ENCODE data around the gene GHR.
A peak's percentile ranks its signal among the peaks of the same experiment; 100 is the strongest.

GHR gene

GRCh38 chr5:42507451-42508097 lies 84.3 kb downstream of the GHR start:
- ATAC-seq (ENCODE audit: low read depth) (no peak), DNase-seq (ENCODE audit: low spot score) (no peak)
- Histone ChIP-seq H3K27ac (ENCODE audit: poor library complexity, severe bottlenecking) (no peak overlapping the region), H3K9me3 (ENCODE audit: severe bottlenecking) (no peaks in the 10 kb centered on the region), H3K4me1 (ENCODE audit: insufficient read depth, poor library complexity, severe bottlenecking) (peaks cover 4% of the 10 kb centered on the region), H3K36me3 (ENCODE audit: low read depth) (no peaks in the 10 kb centered on the region), H3K4me3 (ENCODE audit: severe bottlenecking) (no peak overlapping the region), H3K27me3 (ENCODE audit: insufficient read depth, poor library complexity, severe bottlenecking) (no peaks in the 10 kb centered on the region)
- TF ChIP-seq, protein P1, sequence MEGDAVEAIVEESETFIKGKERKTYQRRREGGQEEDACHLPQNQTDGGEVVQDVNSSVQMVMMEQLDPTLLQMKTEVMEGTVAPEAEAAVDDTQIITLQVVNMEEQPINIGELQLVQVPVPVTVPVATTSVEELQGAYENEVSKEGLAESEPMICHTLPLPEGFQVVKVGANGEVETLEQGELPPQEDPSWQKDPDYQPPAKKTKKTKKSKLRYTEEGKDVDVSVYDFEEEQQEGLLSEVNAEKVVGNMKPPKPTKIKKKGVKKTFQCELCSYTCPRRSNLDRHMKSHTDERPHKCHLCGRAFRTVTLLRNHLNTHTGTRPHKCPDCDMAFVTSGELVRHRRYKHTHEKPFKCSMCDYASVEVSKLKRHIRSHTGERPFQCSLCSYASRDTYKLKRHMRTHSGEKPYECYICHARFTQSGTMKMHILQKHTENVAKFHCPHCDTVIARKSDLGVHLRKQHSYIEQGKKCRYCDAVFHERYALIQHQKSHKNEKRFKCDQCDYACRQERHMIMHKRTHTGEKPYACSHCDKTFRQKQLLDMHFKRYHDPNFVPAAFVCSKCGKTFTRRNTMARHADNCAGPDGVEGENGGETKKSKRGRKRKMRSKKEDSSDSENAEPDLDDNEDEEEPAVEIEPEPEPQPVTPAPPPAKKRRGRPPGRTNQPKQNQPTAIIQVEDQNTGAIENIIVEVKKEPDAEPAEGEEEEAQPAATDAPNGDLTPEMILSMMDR (IDR thresholded peaks at IDR 0.05; ENCODE audit: poor library complexity, severe bottlenecking) = no peak

DNA sequence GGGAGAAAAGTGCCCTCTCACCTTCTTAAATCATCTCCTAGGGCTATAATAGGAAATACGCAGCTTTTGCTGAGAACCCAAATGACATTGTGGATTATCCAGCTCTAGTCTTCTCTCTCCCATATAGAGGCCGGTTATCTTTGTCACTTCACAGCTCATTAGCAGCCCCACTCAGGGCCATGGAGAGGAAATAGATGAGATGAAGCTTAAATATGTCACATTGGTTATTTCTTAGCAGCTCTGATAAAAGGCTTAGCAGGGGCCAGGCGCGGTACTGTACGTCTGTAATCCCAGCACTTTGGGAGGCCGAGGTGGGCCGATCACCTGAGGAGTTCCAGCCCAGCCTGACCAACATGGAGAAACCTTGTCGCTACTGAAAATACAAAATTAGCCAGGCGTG lies 90.0 kb downstream of the GHR start:
- Histone ChIP-seq H3K27me3 (ENCODE audit: insufficient read depth, poor library complexity, severe bottlenecking) (peaks cover 5% of the 10 kb centered on the region), H3K27ac (ENCODE audit: poor library complexity, severe bottlenecking) (no peak overlapping the region), H3K9me3 (ENCODE audit: severe bottlenecking) (no peaks in the 10 kb centered on the region), H3K4me3 (ENCODE audit: severe bottlenecking) (no peak overlapping the region), H3K4me1 (ENCODE audit: insufficient read depth, poor library complexity, severe bottlenecking) (no peaks in the 10 kb centered on the region), H3K36me3 (ENCODE audit: low read depth) (no peaks in the 10 kb centered on the region)
- ATAC-seq (ENCODE audit: low read depth) (no peak), DNase-seq (ENCODE audit: low spot score) (no peak)
- TF ChIP-seq, protein P1 (IDR thresholded peaks at IDR 0.05; ENCODE audit: poor library complexity, severe bottlenecking) = no peak

GRCh38 chr5:42514754-42515153 lies 91.5 kb downstream of the GHR start:
- H3K27ac ChIP-seq (ENCODE audit: poor library complexity, severe bottlenecking) = no peak overlapping the region
- H3K4me1 ChIP-seq (ENCODE audit: insufficient read depth, poor library complexity, severe bottlenecking) = no peaks in the 10 kb centered on the region
- ATAC-seq (ENCODE audit: low read depth) = peak; percentile 64
- peaks cover 5% of the 10 kb centered on the region for H3K27me3 ChIP-seq (ENCODE audit: insufficient read depth, poor library complexity, severe bottlenecking)
- TF ChIP-seq, protein P1 (IDR thresholded peaks at IDR 0.05; ENCODE audit: poor library complexity, severe bottlenecking) = peak; percentile 46
- no peaks in the 10 kb centered on the region for H3K36me3 ChIP-seq (ENCODE audit: low read depth)
- H3K9me3 ChIP-seq (ENCODE audit: severe bottlenecking) = no peaks in the 10 kb centered on the region
- no peak for DNase-seq (ENCODE audit: low spot score)
- no peak overlapping the region for H3K4me3 ChIP-seq (ENCODE audit: severe bottlenecking)

DNA sequence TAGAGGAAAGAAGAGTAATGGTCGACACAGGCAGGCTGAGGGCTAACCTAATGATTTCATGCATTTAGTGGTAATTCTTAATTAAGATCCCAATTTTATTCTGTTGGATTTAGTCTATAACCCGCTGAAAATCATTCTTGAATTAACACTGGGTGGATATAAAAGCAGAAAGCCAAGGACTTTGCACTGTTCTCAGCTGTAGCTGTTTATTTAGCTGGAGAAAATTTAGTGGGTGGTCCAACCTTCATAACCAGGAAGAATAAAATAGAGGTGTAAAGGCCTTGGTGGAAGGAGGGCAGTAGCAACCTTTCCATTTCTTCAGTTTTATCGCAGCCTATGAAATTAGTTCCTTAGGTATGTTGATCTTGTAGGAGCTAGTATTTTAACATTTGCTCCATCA lies 92.3 kb downstream of the GHR start:
- H3K4me3 ChIP-seq (ENCODE audit: severe bottlenecking) = no peak overlapping the region
- no peaks in the 10 kb centered on the region for H3K36me3 ChIP-seq (ENCODE audit: low read depth)
- peaks cover 5% of the 10 kb centered on the region for H3K27me3 ChIP-seq (ENCODE audit: insufficient read depth, poor library complexity, severe bottlenecking)
- no peaks in the 10 kb centered on the region for H3K9me3 ChIP-seq (ENCODE audit: severe bottlenecking)
- TF ChIP-seq, protein P1 (IDR thresholded peaks at IDR 0.05; ENCODE audit: poor library complexity, severe bottlenecking) = no peak
- DNase-seq (ENCODE audit: low spot score) = no peak
- no peak for ATAC-seq (ENCODE audit: low read depth)
- no peak overlapping the region for H3K27ac ChIP-seq (ENCODE audit: poor library complexity, severe bottlenecking)
- no peaks in the 10 kb centered on the region for H3K4me1 ChIP-seq (ENCODE audit: insufficient read depth, poor library complexity, severe bottlenecking)

DNA sequence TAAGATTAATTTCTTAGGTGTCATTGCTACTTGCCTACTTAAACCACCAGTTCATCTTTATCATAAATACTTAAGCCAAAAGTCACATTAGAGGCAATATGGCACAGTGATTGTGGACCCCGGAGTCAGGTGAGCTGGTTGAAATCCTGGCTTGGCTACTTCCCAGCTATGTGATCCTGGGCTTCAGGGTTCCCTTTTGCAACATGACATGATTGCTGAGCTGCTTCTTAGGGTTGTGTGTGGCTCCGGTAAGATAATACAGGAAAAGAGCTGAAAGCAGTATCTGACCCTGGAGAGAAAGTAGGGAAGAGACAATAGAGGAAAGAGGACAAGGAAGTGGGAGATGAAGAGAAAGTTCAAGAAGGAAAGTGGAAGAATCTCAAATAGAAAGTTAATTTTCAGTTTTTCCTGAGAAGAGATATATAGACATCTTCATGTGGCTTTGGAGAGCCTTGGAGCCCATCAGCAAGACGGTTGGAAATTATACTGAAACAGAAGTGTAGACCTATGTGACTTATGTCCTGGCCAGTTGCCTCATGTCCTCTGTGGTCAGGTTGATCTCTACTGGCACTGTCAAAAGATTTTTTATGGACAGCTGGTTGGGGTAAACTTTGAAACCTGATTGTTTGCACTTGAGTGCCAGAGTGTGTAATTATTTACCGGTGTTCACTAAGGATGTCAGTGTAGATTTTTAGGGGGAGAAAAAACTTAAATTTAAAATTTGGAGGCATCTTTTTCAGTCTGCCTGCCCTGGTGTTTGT lies 93.2 kb downstream of the GHR start:
- ATAC-seq (ENCODE audit: low read depth) (no peak), DNase-seq (ENCODE audit: low spot score) (no peak)
- H3K27me3 ChIP-seq (ENCODE audit: insufficient read depth, poor library complexity, severe bottlenecking) = peaks cover 5% of the 10 kb centered on the region
- no peaks in the 10 kb centered on the region for H3K9me3 ChIP-seq (ENCODE audit: severe bottlenecking)
- no peak overlapping the region for H3K4me3 ChIP-seq (ENCODE audit: severe bottlenecking)
- H3K27ac ChIP-seq (ENCODE audit: poor library complexity, severe bottlenecking) = no peak overlapping the region
- H3K36me3 ChIP-seq (ENCODE audit: low read depth) = no peaks in the 10 kb centered on the region
- H3K4me1 ChIP-seq (ENCODE audit: insufficient read depth, poor library complexity, severe bottlenecking) = no peaks in the 10 kb centered on the region
- TF ChIP-seq, protein P1 (IDR thresholded peaks at IDR 0.05; ENCODE audit: poor library complexity, severe bottlenecking) = no peak

All from RWPE2 (cell line).